Naive thymus-derived CD4-positive, alpha-beta T cell (primary cell): ENCODE data around the gene CLECL1. TPM values are rescaled to one million over a fixed set of nuclear protein-coding genes. Genes with fewer than 3 reads are reported as not detected.

Experiments
- ATAC-seq: fragments of 150-1000 bp; cut with Tn5 transposase; 2 replicates; pipeline ENCODE4 v1.10.0; 2021; ENCODE audit warnings: mild to moderate bottlenecking, moderate library complexity
- CTCF ChIA-PET: fragments of 350-600 bp; sonication (Branson Sonifier 250); formaldehyde crosslinking; loops from one replicate; lab custom pipeline; 2021; ENCODE audit warnings: antibody characterized with exemption; lab: Charles Lee
- POLR2A ChIA-PET: fragments of 350-600 bp; sonication (Branson Sonifier 250); formaldehyde crosslinking; loops from one replicate; lab custom pipeline; 2021; ENCODE audit warnings: antibody characterized with exemption, inconsistent platforms; lab: Charles Lee
- DNase-seq, 9 donors: peaks; one replicate each; pipeline versions ENCODE4 v3.0.0 to v3.0.0-alpha.2; 2020 to 2022; ENCODE audit warnings: mixed read lengths in 1 of 9
- H3K27ac ChIP-seq: one replicate; pipeline ENCODE4 v1.7.0; 2013; ENCODE audit warnings: mild to moderate bottlenecking, low read depth, low read length, moderate library complexity
- H3K27me3 ChIP-seq, 2 donors: one replicate each; pipeline ENCODE4 v1.7.0; 2013; ENCODE audit warnings: low read length in 2 of 2, mild to moderate bottlenecking in 2 of 2, moderate library complexity in 2 of 2; ENCODE audit not compliant: control insufficient read depth in 2 of 2, insufficient read depth in 2 of 2
- H3K36me3 ChIP-seq, 3 experiments: 1 replicate in 2 of 3; 2 replicates in 1 of 3; pipeline ENCODE4 v1.7.0; 2013; ENCODE audit warnings: low read length in 3 of 3, mild to moderate bottlenecking in 3 of 3, moderate library complexity in 1 of 3; ENCODE audit not compliant: insufficient read depth in 3 of 3, control insufficient read depth in 2 of 3
- H3K4me1 ChIP-seq, 2 donors: one replicate each; pipeline ENCODE4 v1.7.0; 2013; ENCODE audit warnings: low read length in 2 of 2, mild to moderate bottlenecking in 2 of 2, moderate library complexity in 1 of 2; ENCODE audit not compliant: control insufficient read depth in 2 of 2, insufficient read depth in 2 of 2
- H3K4me3 ChIP-seq: 2 replicates; pipeline ENCODE4 v1.7.0; 2013; ENCODE audit warnings: mild to moderate bottlenecking, low read length
- H3K9me3 ChIP-seq, 3 experiments: 1 replicate in 2 of 3; 2 replicates in 1 of 3; pipeline ENCODE4 v1.7.0; 2013; ENCODE audit warnings: low read length in 3 of 3; ENCODE audit not compliant: control insufficient read depth in 2 of 3
- H3K27ac Mint-ChIP-seq, 9 donors: one replicate each; pipeline ENCODE4 v1.8.0; 2020 to 2022; ENCODE audit warnings: mixed read lengths in 9 of 9, mild to moderate bottlenecking in 8 of 9, moderate library complexity in 5 of 9, inconsistent platforms in 2 of 9
- H3K27me3 Mint-ChIP-seq, 5 donors: one replicate each; pipeline ENCODE4 v1.8.0; 2021 to 2022; ENCODE audit warnings: mixed read lengths in 5 of 5, mild to moderate bottlenecking in 1 of 5
- H3K36me3 Mint-ChIP-seq, 5 donors: one replicate each; pipeline ENCODE4 v1.8.0; 2020 to 2022; ENCODE audit warnings: mixed read lengths in 5 of 5, mild to moderate bottlenecking in 3 of 5, inconsistent platforms in 1 of 5
- H3K4me1 Mint-ChIP-seq, 7 donors: one replicate each; pipeline ENCODE4 v1.8.0; 2020 to 2022; ENCODE audit warnings: mixed read lengths in 7 of 7, mild to moderate bottlenecking in 3 of 7, inconsistent platforms in 1 of 7
- H3K4me3 Mint-ChIP-seq, 10 donors: one replicate each; pipeline ENCODE4 v1.8.0; 2020 to 2022; ENCODE audit warnings: mild to moderate bottlenecking in 10 of 10, mixed read lengths in 10 of 10, moderate library complexity in 6 of 10, inconsistent platforms in 2 of 10
- H3K9me3 Mint-ChIP-seq, 11 donors: one replicate each; pipeline ENCODE4 v1.8.0; 2020 to 2022; ENCODE audit warnings: mixed read lengths in 11 of 11, mild to moderate bottlenecking in 4 of 11, inconsistent platforms in 1 of 11, moderate library complexity in 1 of 11
- intact Hi-C, 2 donors: fragments of 100-400 bp; cut with micrococcal nuclease; formaldehyde crosslinking; loops; one replicate each; pipeline ENCODE4 v1.15.1; 2023
- polyA plus RNA-seq, 2 donors: library from polyadenylated mRNA; unstranded; fragments of 300-500 nt; fragmentation: Illumina TruSeq; gene quantifications; one replicate each; pipeline ENCODE4 v1.2.3, GENCODE V29; 2021
- total RNA-seq, 6 experiments: library from RNA in 5 of 6; stranded (reverse) in 5 of 6; gene quantifications; 1 replicate in 5 of 6; 2 replicates in 1 of 6; pipeline ENCODE4 v1.2.3 and lab custom pipeline; 2021 to 2026

CLECL1 gene
- total and polyA plus RNA-seq, 7 experiments from 2014 or later, result 0.38 to 6.1 (median 0.43) TPM; not detected in 2

DNA sequence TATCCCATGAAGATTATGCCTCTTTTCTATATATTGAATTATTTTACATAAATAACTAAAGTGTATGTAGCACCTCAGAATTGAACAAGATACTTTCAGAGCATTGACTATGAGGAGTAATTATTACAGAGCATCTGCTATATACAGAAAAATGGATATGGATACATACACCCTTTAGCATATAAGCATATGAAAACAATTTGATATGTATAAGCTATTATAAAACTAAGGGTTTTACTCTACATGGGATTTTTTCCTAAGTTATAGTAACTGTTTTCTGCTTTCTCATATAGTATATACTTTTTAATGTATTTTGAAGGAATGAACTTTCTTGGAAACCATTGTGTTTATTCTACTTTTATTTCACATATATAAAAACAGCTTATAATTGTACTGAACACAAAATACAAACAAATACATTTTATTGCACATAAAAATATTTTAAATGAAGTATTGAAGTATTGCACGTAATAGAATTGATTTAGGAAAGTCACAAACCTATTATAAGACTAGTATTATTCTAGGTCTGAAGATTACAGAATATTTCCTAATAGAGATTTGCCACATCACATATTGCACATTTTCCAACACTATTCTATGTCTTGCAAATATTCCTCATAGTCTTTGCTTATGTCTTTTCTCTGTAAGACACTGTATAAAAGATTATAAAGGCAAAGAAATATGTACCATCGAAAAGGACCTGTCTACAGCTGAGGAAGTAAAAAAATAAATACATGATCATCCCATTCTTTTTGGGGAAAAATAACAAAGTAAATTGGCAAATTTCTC, 19.4 kb upstream of the CLECL1 start:
- intact Hi-C loops, result loop anchor here (5.0 to 10.0 kb wide), 2 partner anchors 190 to 1508 kb away; no protein-coding TSS in a partner anchor
- H3K36me3 ChIP-seq, result peaks cover 6 to 42% (median 33%) of the 10 kb centered on the region in 3 experiments
- Mint-ChIP-seq H3K27ac (peak overlapping the region; percentile 81 to 99 (median 93)), H3K4me3 (peak overlapping the region in 7 of 10 donors; percentile 12 to 97 (median 57)), H3K4me1 (peaks cover 29 to 77% (median 66%) of the 10 kb centered on the region in 7 donors), H3K36me3 (peaks cover 4 to 40% (median 38%) of the 10 kb centered on the region in 5 donors), H3K27me3 (peaks cover 0 to under 1% (median 0%) of the 10 kb centered on the region in 5 donors), H3K9me3 (peaks cover 0 to 3% (median 0%) of the 10 kb centered on the region in 11 donors)
- H3K4me3 ChIP-seq, result no peak overlapping the region
- ChIA-PET POLR2A (interaction anchor here (0.7 to 19.3 kb wide), 9 partner anchors 6 to 115 kb away, joined by 3 to 433 read pairs (median 6); partner anchors contain the start of gene CD69), CTCF (interaction anchor here (0.8 to 19.4 kb wide), 8 partner anchors 8 to 174 kb away, joined by 3 to 616 read pairs (median 30); partner anchors contain the start of gene CD69)
- H3K9me3 ChIP-seq, result no peaks in the 10 kb centered on the region
- no peaks in the 10 kb centered on the region for H3K27me3 ChIP-seq
- ATAC-seq (peak; percentile 33), DNase-seq (no peak)
- H3K4me1 ChIP-seq, result peaks cover 39% of the 10 kb centered on the region in 2 donors
- peak overlapping the region; percentile 67 for H3K27ac ChIP-seq

DNA sequence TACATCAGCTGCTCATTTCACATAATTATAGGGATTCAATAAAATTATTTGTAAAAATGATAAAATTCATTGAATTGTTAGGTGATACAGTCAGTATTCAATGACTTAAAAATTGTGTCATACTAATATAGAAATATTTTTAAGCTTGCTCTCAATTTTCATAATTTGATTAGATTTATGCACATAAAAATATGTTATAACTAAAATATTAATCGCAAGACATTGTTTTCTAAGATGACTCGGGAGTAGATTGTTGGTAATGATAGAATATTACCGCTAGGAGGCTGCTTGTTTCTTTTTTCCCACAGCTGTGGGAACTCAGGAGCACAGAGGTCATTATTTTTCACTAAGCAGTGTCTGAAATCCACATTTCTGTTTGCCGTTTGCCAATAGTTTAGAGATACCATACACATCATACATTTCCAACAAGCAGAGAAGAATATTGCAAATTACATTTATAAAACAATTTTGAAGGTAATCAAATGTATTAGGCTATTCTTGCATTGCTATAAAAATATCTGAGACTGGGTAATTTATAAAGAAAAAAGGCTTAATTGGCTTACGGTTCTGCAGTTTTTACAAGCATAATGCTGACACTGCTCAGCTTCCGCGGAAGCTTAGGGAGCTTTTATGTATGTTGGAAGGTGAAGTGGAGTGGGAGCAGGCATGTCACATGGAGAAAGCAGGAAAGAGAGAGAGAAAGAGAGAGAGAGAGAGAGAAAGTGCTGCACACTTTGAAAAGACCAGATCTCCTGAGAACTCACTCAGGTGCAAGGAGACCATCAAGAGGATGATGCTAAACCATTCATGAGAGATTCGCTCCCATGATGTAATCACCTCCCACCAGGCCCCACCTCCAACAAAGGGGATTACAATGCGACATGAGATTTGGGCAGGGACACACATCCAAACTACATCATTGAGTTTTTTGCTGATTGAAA, 18.6 kb upstream of the CLECL1 start:
- intact Hi-C loops, result loop anchor here (2.0 to 10.0 kb wide), 3 partner anchors 117 to 1507 kb away; partner anchors contain the start of gene CLEC2B (in 1 of the 2)
- H3K36me3 ChIP-seq, result peaks cover 6 to 39% (median 33%) of the 10 kb centered on the region in 3 experiments
- H3K9me3 Mint-ChIP-seq, result peaks cover 0 to 3% (median 0%) of the 10 kb centered on the region in 11 donors
- peak overlapping the region; percentile 31 to 87 (median 64) for H3K4me3 Mint-ChIP-seq
- peak overlapping the region; percentile 61 to 97 (median 91) for H3K27ac Mint-ChIP-seq
- peaks cover 4 to 37% (median 37%) of the 10 kb centered on the region in 5 donors for H3K36me3 Mint-ChIP-seq
- H3K4me1 Mint-ChIP-seq, result peaks cover 24 to 70% (median 62%) of the 10 kb centered on the region in 7 donors
- H3K27ac ChIP-seq, result peak overlapping the region; percentile 67
- peaks cover 0 to 4% (median 0%) of the 10 kb centered on the region in 5 donors for H3K27me3 Mint-ChIP-seq
- H3K4me1 ChIP-seq, result peaks cover 32 to 39% of the 10 kb centered on the region in 2 donors
- H3K9me3 ChIP-seq, result no peaks in the 10 kb centered on the region
- H3K27me3 ChIP-seq, result no peaks in the 10 kb centered on the region
- ChIA-PET POLR2A (interaction anchor here (0.7 to 19.3 kb wide), 17 partner anchors 7 to 117 kb away, joined by 3 to 433 read pairs (median 6); partner anchors contain the start of genes CD69 and CLEC2B), CTCF (interaction anchor here (0.6 to 19.4 kb wide), 36 partner anchors 9 to 793 kb away, joined by 3 to 616 read pairs (median 6); partner anchors contain the start of gene CD69)
- no peak overlapping the region for H3K4me3 ChIP-seq
- peak; percentile 65 for ATAC-seq
- DNase-seq, result peak in 3 of 9 donors; percentile 42 to 76 (median 43)

DNA sequence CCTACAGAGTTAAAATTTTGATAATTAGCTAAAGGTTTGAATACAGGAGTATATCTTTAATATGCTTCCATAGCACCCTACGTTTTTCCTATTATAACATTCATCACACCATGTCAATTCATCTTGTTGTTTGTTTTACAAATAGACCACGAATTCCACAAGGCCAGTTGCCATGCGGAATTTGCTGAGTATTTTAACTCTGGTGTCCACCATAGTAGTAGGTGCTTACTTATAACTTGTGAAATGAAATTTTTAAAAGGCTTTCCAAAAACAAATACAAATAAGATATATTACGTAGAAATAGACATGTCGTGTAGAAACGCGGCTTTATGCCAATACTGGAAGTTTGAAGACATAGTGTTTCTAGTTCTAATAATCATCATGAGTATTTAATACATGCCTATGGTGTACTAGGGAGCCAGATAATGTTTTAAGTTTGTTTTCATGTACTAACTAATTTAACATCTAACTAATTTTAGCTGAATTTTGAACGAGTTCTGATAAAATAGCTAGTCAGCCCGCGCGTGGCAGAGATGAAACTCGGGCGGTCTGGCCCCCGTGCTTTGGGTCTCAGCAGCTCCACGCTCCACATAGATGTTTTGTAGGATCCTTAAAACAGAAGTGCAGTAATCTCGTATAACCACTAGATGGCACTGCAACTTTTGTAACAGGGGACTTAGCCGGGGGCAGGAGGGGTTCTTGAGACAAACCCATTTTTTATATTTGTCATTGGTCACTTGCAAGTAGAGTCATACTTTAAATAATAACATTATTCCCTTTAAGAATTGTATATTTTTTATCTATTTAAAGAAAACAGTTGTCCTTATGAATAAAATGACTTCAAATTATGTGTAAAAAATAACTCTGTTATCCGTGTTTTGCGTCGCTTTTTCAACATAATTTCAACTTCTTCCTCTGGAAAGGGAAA, 17.6 kb upstream of the CLECL1 start:
- POLR2A ChIA-PET, result interaction anchor here (0.6 to 19.3 kb wide), 18 partner anchors 8 to 801 kb away, joined by 3 to 433 read pairs (median 6); partner anchors contain the start of genes CD69, CLEC2B and M6PR
- peak in 8 of 9 donors; percentile 51 to 78 (median 72) for DNase-seq
- H3K9me3 ChIP-seq, result no peaks in the 10 kb centered on the region
- peak; percentile 73 for ATAC-seq
- peaks cover 4 to 34% (median 31%) of the 10 kb centered on the region in 5 donors for H3K36me3 Mint-ChIP-seq
- H3K4me1 Mint-ChIP-seq, result peaks cover 19 to 61% (median 53%) of the 10 kb centered on the region in 7 donors
- H3K36me3 ChIP-seq, result peaks cover 6 to 31% (median 26%) of the 10 kb centered on the region in 3 experiments
- peak overlapping the region; percentile 5 to 87 (median 76) for H3K4me3 Mint-ChIP-seq
- peaks cover 0 to 3% (median 0%) of the 10 kb centered on the region in 11 donors for H3K9me3 Mint-ChIP-seq
- peaks cover 26 to 33% of the 10 kb centered on the region in 2 donors for H3K4me1 ChIP-seq
- intact Hi-C loops, result loop anchor here (1.0 to 10.0 kb wide), 9 partner anchors 8 to 1506 kb away; partner anchors contain the start of gene CLEC2B (in 1 of the 2)
- H3K27ac ChIP-seq, result peak overlapping the region; percentile 67
- H3K27me3 Mint-ChIP-seq, result peaks cover 0 to 4% (median 0%) of the 10 kb centered on the region in 5 donors
- no peaks in the 10 kb centered on the region for H3K27me3 ChIP-seq
- no peak overlapping the region for H3K4me3 ChIP-seq
- peak overlapping the region; percentile 54 to 97 (median 81) for H3K27ac Mint-ChIP-seq
- CTCF ChIA-PET, result interaction anchor here (0.5 to 19.4 kb wide), 47 partner anchors 10 to 792 kb away, joined by 3 to 616 read pairs (median 5); partner anchors contain the start of genes CD69 and CLEC2A

DNA sequence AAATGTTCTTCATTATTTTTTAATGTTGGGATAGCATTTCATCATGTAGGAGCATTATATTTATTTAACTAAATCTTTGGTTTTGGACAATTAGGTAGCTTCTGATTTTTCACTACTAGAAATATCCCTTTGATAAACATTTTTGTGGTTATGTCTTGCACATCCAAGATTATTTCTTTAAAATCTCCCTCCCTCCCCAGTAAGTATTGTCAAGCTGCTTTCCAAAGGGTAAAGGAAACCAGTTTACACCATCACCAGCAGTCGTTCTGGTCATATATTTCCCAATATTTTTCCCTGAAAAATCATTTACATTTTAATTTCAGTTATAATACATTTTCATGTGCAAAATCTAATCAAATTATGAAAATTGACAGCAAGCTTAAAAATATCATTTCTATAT, 16.7 kb upstream of the CLECL1 start:
- Histone ChIP-seq H3K9me3 (no peaks in the 10 kb centered on the region), H3K4me3 (no peak overlapping the region), H3K27me3 (no peaks in the 10 kb centered on the region), H3K27ac (no peak overlapping the region), H3K36me3 (peaks cover 0 to 22% (median 17%) of the 10 kb centered on the region in 3 experiments), H3K4me1 (peaks cover 17 to 29% of the 10 kb centered on the region in 2 donors)
- Mint-ChIP-seq H3K27me3 (peaks cover 0 to 10% (median 0%) of the 10 kb centered on the region in 5 donors), H3K4me3 (no peak overlapping the region), H3K27ac (no peak overlapping the region), H3K9me3 (peaks cover 0 to 3% (median 0%) of the 10 kb centered on the region in 11 donors), H3K4me1 (peaks cover 18 to 60% (median 51%) of the 10 kb centered on the region in 7 donors), H3K36me3 (peaks cover 0 to 27% (median 22%) of the 10 kb centered on the region in 5 donors)
- DNase-seq (no peak), ATAC-seq (no peak)
- CTCF ChIA-PET, result interaction anchor here (0.7 to 19.4 kb wide), 35 partner anchors 10 to 418 kb away, joined by 3 to 616 read pairs (median 6); partner anchors contain the start of genes CD69 and CLEC2A
- POLR2A ChIA-PET, result interaction anchor here (0.6 to 19.3 kb wide), 12 partner anchors 8 to 800 kb away, joined by 3 to 433 read pairs (median 6); partner anchors contain the start of genes CD69 and M6PR
- intact Hi-C loops, result loop anchor here (1.0 to 10.0 kb wide), 11 partner anchors 7 to 1505 kb away; partner anchors contain the start of gene CLEC2B (in 1 of the 2)

DNA sequence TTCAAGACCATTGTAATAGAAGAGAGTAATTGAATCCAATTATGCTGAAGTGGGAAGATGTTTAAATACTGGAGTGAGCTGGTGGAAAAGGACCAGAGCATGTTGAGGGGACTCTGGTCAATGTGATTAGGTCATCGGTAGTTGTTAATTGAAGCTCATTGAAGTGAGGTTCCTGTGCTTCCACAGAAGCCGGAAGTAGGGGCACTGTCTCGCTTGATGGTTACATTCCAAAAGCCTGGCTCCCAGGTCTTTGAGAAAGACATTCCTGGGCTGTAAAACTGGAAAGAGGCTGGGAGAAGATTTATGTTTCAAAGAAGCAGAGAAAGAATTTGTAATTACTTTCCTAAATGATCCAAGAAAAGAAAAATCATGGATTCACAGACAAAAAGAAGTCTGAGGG, 12.3 kb upstream of the CLECL1 start:
- Histone ChIP-seq H3K36me3 (no peaks in the 10 kb centered on the region), H3K27me3 (no peaks in the 10 kb centered on the region), H3K9me3 (no peaks in the 10 kb centered on the region), H3K27ac (no peak overlapping the region), H3K4me1 (peaks cover 36 to 42% of the 10 kb centered on the region in 2 donors), H3K4me3 (no peak overlapping the region)
- ATAC-seq (no peak), DNase-seq (no peak)
- Mint-ChIP-seq H3K9me3 (peaks cover 0 to 6% (median 0%) of the 10 kb centered on the region in 11 donors), H3K4me1 (peaks cover 35 to 63% (median 55%) of the 10 kb centered on the region in 7 donors), H3K4me3 (peak overlapping the region in 1 of 10 donors; percentile 14), H3K36me3 (peaks cover 0 to 11% (median 0%) of the 10 kb centered on the region in 5 donors), H3K27me3 (peaks cover 0 to 10% (median 0%) of the 10 kb centered on the region in 5 donors), H3K27ac (peak overlapping the region in 7 of 9 donors; percentile 7 to 92 (median 83))
- ChIA-PET POLR2A (interaction anchor here (0.7 to 19.3 kb wide), 5 partner anchors 13 to 122 kb away, joined by 3 to 433 read pairs (median 5); partner anchors contain the start of gene CD69), CTCF (interaction anchor here (19.4 kb wide), 1 partner anchor 54 kb away, joined by 616 read pairs; no protein-coding TSS in a partner anchor)
- intact Hi-C loops, result loop anchor here in 1 of 2 donors (5.0 kb wide), 1 partner anchor 817 kb away; no protein-coding TSS in a partner anchor
